HepG2 (cell line): ENCODE measurements around the gene EPSTI1. TPM values are rescaled to one million over a fixed set of nuclear protein-coding genes. Genes with fewer than 3 reads are reported as not detected.

Source experiments
- ATAC-seq: fragments of 200-7000 bp; cut with Tn5 transposase; 3 replicates; pipeline ENCODE4 v1.9.1; 2020; ENCODE audit warnings: mild to moderate bottlenecking, moderate library complexity
- BruUV-seq: library from RNA; stranded (reverse); fragments of 400-500 nt; replicated peaks from 2 replicates; lab custom pipeline; 2021; lab: Mats Ljungman, UMichigan
- CTCF ChIA-PET: fragments of 300-600 bp; formaldehyde crosslinking; extraction: SDS; loops from one replicate; lab custom pipeline; 2021; ENCODE audit warnings: low total read pairs, inconsistent platforms, low intra/inter-chr PET ratio; lab: Yijun Ruan, JAX
- POLR2A ChIA-PET: fragments of 350-600 bp; sonication (Branson Sonifier 250); formaldehyde crosslinking; loops from one replicate; lab custom pipeline; 2020; ENCODE audit warnings: antibody characterized with exemption, inconsistent platforms; lab: Yijun Ruan, JAX
- DNase-seq: peaks from one replicate; pipeline ENCODE4 v3.0.0-alpha.2; 2015; ENCODE audit warnings: low spot score
- FAIRE-seq: peaks from 3 replicates; lab custom pipeline; 2011; peaks lifted over from hg19 to GRCh38; lab: Jason Lieb, UNC
- H2AFZ ChIP-seq: one replicate; pipeline ENCODE4 v1.6.1; 2011; ENCODE audit warnings: low read length, inconsistent platforms
- H3K27ac ChIP-seq: fragments of 300-600 bp; 3 replicates; pipeline ENCODE4 v1.8.0; 2011; ENCODE audit warnings: mixed run types, mild to moderate bottlenecking, mixed read lengths, low read length, inconsistent platforms; ENCODE audit not compliant: insufficient read depth; ENCODE audit errors: extremely low read length
- H3K27me3 ChIP-seq, 2 experiments: fragments of 200-600 bp in 1 of 2; 2 replicates in 1 of 2; 3 replicates in 1 of 2; pipeline versions ENCODE4 v1.6.0 to v1.8.0; 2011; ENCODE audit warnings: low read length in 2 of 2, mild to moderate bottlenecking in 2 of 2, moderate library complexity in 2 of 2, inconsistent platforms in 1 of 2; ENCODE audit not compliant: insufficient read depth in 2 of 2, control insufficient read depth in 1 of 2
- H3K36me3 ChIP-seq, 2 experiments: fragments of 200-600 bp in 1 of 2; replicated peaks in 1 of 2; 2 replicates in 1 of 2; 3 replicates in 1 of 2; pipeline versions ENCODE4 v1.5.1 to v1.8.0; 2011; ENCODE audit warnings: low read length in 2 of 2, inconsistent platforms in 1 of 2; ENCODE audit not compliant: insufficient read depth in 2 of 2, control insufficient read depth in 1 of 2
- H3K4me1 ChIP-seq: 2 replicates; pipeline ENCODE4 v1.5.1; 2012; ENCODE audit warnings: low read length, inconsistent platforms; ENCODE audit not compliant: insufficient read depth
- H3K4me2 ChIP-seq: 2 replicates; pipeline ENCODE4 v1.6.0; 2011; ENCODE audit warnings: low read depth, low read length, inconsistent platforms
- H3K4me3 ChIP-seq, 3 experiments: fragments of 200-600 bp in 1 of 3; sonication (generic), shearing (Covaris generic) in 1 of 3; replicated peaks in 1 of 3; 2 replicates each; pipeline ENCODE4 v1.5.1; 2011 to 2016; ENCODE audit warnings: low read length in 3 of 3, inconsistent platforms in 2 of 3, low read depth in 2 of 3, mild to moderate bottlenecking in 2 of 3, control low read depth in 1 of 3, mixed read lengths in 1 of 3; ENCODE audit not compliant: insufficient read depth in 1 of 3
- H3K79me2 ChIP-seq: one replicate; pipeline ENCODE4 v1.6.1; 2011; ENCODE audit warnings: low read length, inconsistent platforms; ENCODE audit not compliant: insufficient read depth
- H3K9ac ChIP-seq: 2 replicates; pipeline ENCODE4 v1.6.0; 2011; ENCODE audit warnings: mild to moderate bottlenecking, low read depth, low read length, inconsistent platforms; ENCODE audit not compliant: insufficient read depth
- H3K9me3 ChIP-seq: 2 replicates; pipeline ENCODE4 v1.5.1; 2012; ENCODE audit warnings: mild to moderate bottlenecking, low read length
- H4K20me1 ChIP-seq: 2 replicates; pipeline ENCODE4 v1.6.0; 2011; ENCODE audit warnings: inconsistent platforms, mild to moderate bottlenecking, low read length, moderate library complexity; ENCODE audit not compliant: insufficient read depth
- ARNT2 ChIP-seq: sonication (generic); formaldehyde crosslinking; IDR thresholded peaks from 2 replicates; pipeline ENCODE4 v1.8.0; 2022; ENCODE audit warnings: mild to moderate bottlenecking, low read depth, missing genetic modification reagents, moderate library complexity
- ATF6 ChIP-seq: sonication (generic); formaldehyde crosslinking; conservative IDR thresholded peaks from 2 replicates; pipeline ENCODE4 v1.4.0; 2020; ENCODE audit warnings: missing genetic modification reagents
- DNMT3B ChIP-seq: conservative IDR thresholded peaks from 2 replicates; pipeline ENCODE4 v1.6.1; 2016; ENCODE audit warnings: missing biosample characterization, control low read depth
- FLYWCH1 ChIP-seq: sonication (generic); formaldehyde crosslinking; IDR thresholded peaks from 2 replicates; pipeline ENCODE4 v1.8.1; 2023; ENCODE audit warnings: mild to moderate bottlenecking, missing genetic modification reagents
- GATA4 ChIP-seq: sonication (generic); IDR thresholded peaks from 2 replicates; pipeline ENCODE4 v1.6.1; 2016; ENCODE audit warnings: antibody characterized with exemption, low read depth, borderline replicate concordance
- HOMEZ ChIP-seq: IDR thresholded peaks from 2 replicates; pipeline ENCODE4 v1.6.1; 2016; ENCODE audit warnings: low read depth
- IKZF1 ChIP-seq: fragments of 450-650 bp; IDR thresholded peaks from 2 replicates; pipeline ENCODE4 v1.7.1; 2016
- MAF1 ChIP-seq: sonication (generic); formaldehyde crosslinking; IDR thresholded peaks from 2 replicates; pipeline ENCODE4 v1.5.0; 2020; ENCODE audit warnings: missing genetic modification reagents, borderline replicate concordance
- MBD4 ChIP-seq: IDR thresholded peaks from 2 replicates; pipeline ENCODE4 v1.6.1; 2012; ENCODE audit warnings: low read length, inconsistent platforms, borderline replicate concordance
- NFIC ChIP-seq: IDR thresholded peaks from 2 replicates; pipeline ENCODE4 v1.6.1; 2012; ENCODE audit warnings: mild to moderate bottlenecking, low read length, inconsistent platforms
- NR2F1 ChIP-seq, 2 experiments: fragments of 450-650 bp in 1 of 2; formaldehyde crosslinking in 1 of 2; IDR thresholded peaks; 2 replicates each; pipeline versions ENCODE4 v1.5.0 to v1.6.1; 2016 to 2020; ENCODE audit warnings: mild to moderate bottlenecking in 1 of 2, missing compliant biosample characterization in 1 of 2, missing genetic modification reagents in 1 of 2, moderate library complexity in 1 of 2
- SMAD3 ChIP-seq: sonication (generic); formaldehyde crosslinking; IDR thresholded peaks from 2 replicates; pipeline ENCODE4 v1.4.0; 2020; ENCODE audit warnings: missing genetic modification reagents
- SOX13 ChIP-seq, 3 experiments: fragments of 450-650 bp in 1 of 3; sonication (generic) in 1 of 3; formaldehyde crosslinking in 1 of 3; IDR thresholded peaks in 2 of 3; conservative IDR thresholded peaks in 1 of 3; 2 replicates each; pipeline versions ENCODE4 v1.5.0 to v1.6.1; 2016 to 2020; ENCODE audit warnings: antibody characterized with exemption in 1 of 3, mild to moderate bottlenecking in 1 of 3, missing compliant biosample characterization in 1 of 3, missing genetic modification reagents in 1 of 3, moderate library complexity in 1 of 3
- TBX2 ChIP-seq: sonication (generic); formaldehyde crosslinking; IDR thresholded peaks from 2 replicates; pipeline ENCODE4 v1.5.0; 2020; ENCODE audit warnings: missing genetic modification reagents, mild to moderate bottlenecking, borderline replicate concordance
- TP53 ChIP-seq: sonication (generic); formaldehyde crosslinking; conservative IDR thresholded peaks from 2 replicates; pipeline ENCODE4 v1.4.0; 2020; ENCODE audit warnings: missing genetic modification reagents
- ZNF513 ChIP-seq: sonication (generic); formaldehyde crosslinking; conservative IDR thresholded peaks from 2 replicates; pipeline ENCODE4 v1.5.0; 2020; ENCODE audit warnings: missing genetic modification reagents
- ZNF672 ChIP-seq: sonication (generic); formaldehyde crosslinking; IDR thresholded peaks from 2 replicates; pipeline ENCODE4 v1.8.1; 2022; ENCODE audit warnings: missing genetic modification reagents
- ZNF790 ChIP-seq: sonication (generic); formaldehyde crosslinking; IDR thresholded peaks from 2 replicates; pipeline ENCODE4 v1.8.0; 2022; ENCODE audit warnings: missing genetic modification reagents, mild to moderate bottlenecking, borderline replicate concordance
- WGBS: methylation state at CpG from one replicate; pipeline ENCODE4 v1.1.6; 2017; ENCODE audit warnings: low lambda C conversion rate; 5-methylcytosine and 5-hydroxymethylcytosine counted together
- in situ Hi-C: cut with HindIII; loops from 2 replicates; pipeline ENCODE4 v1.10.0; 2017; ENCODE audit warnings: low pct_unique_long_range_greater_than_20kb; ENCODE audit not compliant: extremely low pct_ligation_motif_present
- intact Hi-C: fragments of 100-400 bp; cut with micrococcal nuclease; formaldehyde crosslinking; loops from one replicate; pipeline ENCODE4 v1.10.0; 2022; ENCODE audit not compliant: unreplicated experiment
- polyA plus RNA-seq, 8 experiments: library from polyadenylated mRNA; depleted of rRNA in 3 of 8; stranded (reverse) in 7 of 8; unstranded in 1 of 8; fragments of >200 nt; fragmentation: Illumina TruSeq in 4 of 8; extraction: Trizol in 4 of 8; gene quantifications; 2 replicates each; pipeline versions ENCODE4 v1.2.1 to v1.2.3, GENCODE V29; 2011 to 2016; ENCODE audit warnings: low read depth in 4 of 8, missing spikeins in 1 of 8, mixed read lengths in 1 of 8; ENCODE audit not compliant: insufficient read depth in 1 of 8
- total RNA-seq, 5 experiments: library from RNA; depleted of rRNA; stranded (reverse); fragments of >200 nt; fragmentation: Illumina TruSeq; extraction: Trizol; gene quantifications; 2 replicates each; pipeline ENCODE4 v1.2.3, GENCODE V29; 2016; ENCODE audit warnings: low read depth in 1 of 5
- TF ChIP-seq, protein P1 (sequence below): sonication (generic); formaldehyde crosslinking; IDR thresholded peaks from 2 replicates; pipeline ENCODE4 v1.9.0; 2022; ENCODE audit warnings: low read depth, missing genetic modification reagents

Gene EPSTI1
- total and polyA plus RNA-seq, 2 of the 13 experiments (the other 11 are each of a cell fraction or from before 2014, with no cell fraction given) = 0.03 TPM; not detected in 1

DNA sequence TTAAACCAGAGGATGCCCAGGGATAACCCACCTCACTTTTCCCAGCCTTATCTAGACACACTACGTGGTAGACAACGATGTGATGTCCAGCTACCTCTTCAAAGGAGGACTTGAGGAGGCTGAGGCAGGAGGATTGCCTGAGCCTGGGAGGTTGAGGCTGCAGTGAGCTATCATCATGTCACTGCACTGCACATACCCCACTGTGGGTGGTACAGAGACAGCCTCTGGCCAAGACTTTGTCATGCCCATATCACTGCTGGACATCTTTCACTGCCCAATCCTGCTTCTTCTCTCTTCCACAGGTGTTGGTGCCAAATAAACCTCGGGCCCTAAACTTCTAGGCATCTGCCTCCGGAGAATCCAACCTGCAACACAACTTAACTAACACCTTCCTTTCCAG is 124.8 kb downstream of the EPSTI1 start (continued):
- TF ChIP-seq ARNT2 (CRISPR knock-in tag) (no peak), MBD4 (no peak), TP53 (CRISPR knock-in tag) (no peak), SOX13 (IDR thresholded peaks at IDR 0.05) (no peak), SOX13 (CRISPR knock-in tag; conservative IDR thresholded peaks at IDR 0.05 in 1 of 2, IDR thresholded peaks at IDR 0.05 in 1 of 2) (no peak)

DNA sequence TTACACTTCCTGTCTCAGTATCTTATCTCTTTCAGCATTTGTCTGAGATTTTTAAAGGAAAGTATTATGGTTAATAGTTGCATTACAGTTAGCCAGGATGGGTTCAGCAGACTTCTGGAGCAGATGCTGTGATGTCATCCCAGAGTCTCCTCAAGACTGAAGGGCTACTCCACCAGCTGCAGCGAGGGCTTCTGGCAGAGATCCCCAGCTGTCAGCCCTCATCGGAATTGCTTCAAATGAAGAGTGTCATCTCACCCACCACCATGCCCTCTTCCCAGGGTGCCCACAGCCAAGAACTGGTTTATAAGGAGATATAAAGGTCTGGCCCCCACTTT is 126.3 kb downstream of the EPSTI1 start:
- POLR2A ChIA-PET = no interaction called here
- no peak for ATAC-seq
- no TSS peak for BruUV-seq
- no peak overlapping the region for H3K9ac ChIP-seq
- no peak for DNase-seq
- no peaks in the 10 kb centered on the region for H3K9me3 ChIP-seq
- no peaks in the 10 kb centered on the region for H3K79me2 ChIP-seq
- WGBS = 82% methylated on average over 2 of the region's 2 CpGs
- H3K27me3 ChIP-seq = no peaks in the 10 kb centered on the region
- H4K20me1 ChIP-seq = no peaks in the 10 kb centered on the region
- intact Hi-C loops (no loop called here), in situ Hi-C loops (no loop called here)
- no peaks in the 10 kb centered on the region for H3K4me1 ChIP-seq
- no peak overlapping the region for H3K4me2 ChIP-seq
- no peak overlapping the region for H3K27ac ChIP-seq
- CTCF ChIA-PET = no interaction called here
- no peaks in the 10 kb centered on the region for H3K36me3 ChIP-seq
- no peak overlapping the region for H3K4me3 ChIP-seq
- no peak overlapping the region for H2AFZ ChIP-seq
- FAIRE-seq = no peak
- TF ChIP-seq ATF6 (CRISPR knock-in tag) (no peak), FLYWCH1 (CRISPR knock-in tag) (no peak), SMAD3 (CRISPR knock-in tag) (no peak), HOMEZ (CRISPR knock-in tag) (no peak), MAF1 (CRISPR knock-in tag) (no peak), TBX2 (CRISPR knock-in tag) (no peak), DNMT3B (CRISPR knock-in tag) (no peak), IKZF1 (no peak), NFIC (no peak), ZNF513 (CRISPR knock-in tag) (no peak), GATA4 (no peak), ZNF672 (no peak), NR2F1 (CRISPR knock-in tag; IDR thresholded peaks at IDR 0.05) (no peak), ZNF790 (CRISPR knock-in tag) (no peak)
- TF ChIP-seq, protein P1, sequence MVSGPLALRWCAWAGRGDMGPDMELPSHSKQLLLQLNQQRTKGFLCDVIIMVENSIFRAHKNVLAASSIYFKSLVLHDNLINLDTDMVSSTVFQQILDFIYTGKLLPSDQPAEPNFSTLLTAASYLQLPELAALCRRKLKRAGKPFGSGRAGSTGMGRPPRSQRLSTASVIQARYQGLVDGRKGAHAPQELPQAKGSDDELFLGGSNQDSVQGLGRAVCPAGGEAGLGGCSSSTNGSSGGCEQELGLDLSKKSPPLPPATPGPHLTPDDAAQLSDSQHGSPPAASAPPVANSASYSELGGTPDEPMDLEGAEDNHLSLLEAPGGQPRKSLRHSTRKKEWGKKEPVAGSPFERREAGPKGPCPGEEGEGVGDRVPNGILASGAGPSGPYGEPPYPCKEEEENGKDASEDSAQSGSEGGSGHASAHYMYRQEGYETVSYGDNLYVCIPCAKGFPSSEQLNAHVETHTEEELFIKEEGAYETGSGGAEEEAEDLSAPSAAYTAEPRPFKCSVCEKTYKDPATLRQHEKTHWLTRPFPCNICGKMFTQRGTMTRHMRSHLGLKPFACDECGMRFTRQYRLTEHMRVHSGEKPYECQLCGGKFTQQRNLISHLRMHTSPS = no peak
